ENCODE results near the gene MAFF. TPM values are rescaled to one million over a fixed set of nuclear protein-coding genes. Genes with fewer than 3 reads are reported as not detected.

The MAFF gene

GRCh38 chr22:38260761-38261681 is 59.2 kb downstream of the MAFF start:
- peaks cover 41% of the 10 kb centered on the region for H3K4me1 ChIP-seq (ENCODE audit: control insufficient read depth, insufficient read depth, low read length)
- H3K4me3 ChIP-seq (ENCODE audit: low read length), result peak overlapping the region; percentile 28
- H3K27me3 ChIP-seq (ENCODE audit: control insufficient read depth, insufficient read depth, low read length), result no peaks in the 10 kb centered on the region
- H3K9me3 ChIP-seq (replicated peaks; ENCODE audit: low read length), result no peaks in the 10 kb centered on the region
- peak overlapping the region; percentile 71 for H3K4me2 ChIP-seq (ENCODE audit: low read length)
- H3K9ac ChIP-seq (ENCODE audit: low read depth, low read length), result peak overlapping the region; percentile 64
- H3K36me3 ChIP-seq (ENCODE audit: insufficient read depth, low read length), result peaks cover 10% of the 10 kb centered on the region

GRCh38 chr22:38262051-38262795 is 60.4 kb downstream of the MAFF start:
- Histone ChIP-seq H3K4me1 (ENCODE audit: control insufficient read depth, insufficient read depth, low read length) (peaks cover 32% of the 10 kb centered on the region), H3K4me3 (ENCODE audit: low read length) (no peak overlapping the region), H3K36me3 (ENCODE audit: insufficient read depth, low read length) (peaks cover 10% of the 10 kb centered on the region), H3K9me3 (replicated peaks; ENCODE audit: low read length) (no peaks in the 10 kb centered on the region), H3K4me2 (ENCODE audit: low read length) (no peak overlapping the region), H3K27me3 (ENCODE audit: control insufficient read depth, insufficient read depth, low read length) (no peaks in the 10 kb centered on the region), H3K9ac (ENCODE audit: low read depth, low read length) (no peak overlapping the region)

- Histone ChIP-seq H3K9me3 (replicated peaks; ENCODE audit: low read length) (no peaks in the 10 kb centered on the region), H3K4me2 (ENCODE audit: low read length) (no peak overlapping the region), H3K4me1 (ENCODE audit: control insufficient read depth, insufficient read depth, low read length) (peaks cover 24% of the 10 kb centered on the region), H3K36me3 (ENCODE audit: insufficient read depth, low read length) (peaks cover 14% of the 10 kb centered on the region), H3K27me3 (ENCODE audit: control insufficient read depth, insufficient read depth, low read length) (no peaks in the 10 kb centered on the region), H3K4me3 (ENCODE audit: low read length) (no peak overlapping the region), H3K9ac (ENCODE audit: low read depth, low read length) (no peak overlapping the region)
Measured at GRCh38 chr22:38264322-38264843, 62.6 kb downstream of the MAFF start.

Small RNAs within 50 kb of the gene (small RNA-seq; reads per million reads assigned to genes)
- gene RN7SL704P, result not detected

All from skeletal muscle satellite cell (primary cell).